ENCODE data around the gene UNC93A.
"Not testable (repeated sequence)": the region's sequence is repeated elsewhere in the genome, so short reads cannot be mapped to it uniquely, and the experiment has no call there.

The UNC93A gene

GRCh38 chr6:167321185-167321584 is 30.1 kb downstream of the UNC93A start:
- H3K4me3 ChIP-seq (ENCODE audit: insufficient read depth, low read length, poor library complexity, severe bottlenecking); H3K9ac ChIP-seq (ENCODE audit: low read length); H4K20me1 ChIP-seq (ENCODE audit: low read depth, low read length); H3K27ac ChIP-seq (ENCODE audit: low read depth, low read length); H3K4me2 ChIP-seq (ENCODE audit: low read depth, low read length, poor library complexity, severe bottlenecking); H3K36me3 ChIP-seq (ENCODE audit: low read length); H3K9me2 ChIP-seq (replicated peaks; ENCODE audit: insufficient read depth, low read length); H3K79me2 ChIP-seq (ENCODE audit: insufficient read depth, low read length); H2AFZ ChIP-seq (ENCODE audit: low read depth, low read length, severe bottlenecking); H3K9me3 ChIP-seq (ENCODE audit: insufficient read depth, low read length); H3F3A ChIP-seq (ENCODE audit: insufficient read depth); H3K27me3 ChIP-seq (ENCODE audit: low read length): not testable (repeated sequence)

- Histone ChIP-seq H3K9me3 (ENCODE audit: insufficient read depth, low read length) (no peaks in the 10 kb centered on the region), H3F3A (ENCODE audit: insufficient read depth) (no peaks in the 10 kb centered on the region), H3K9ac (ENCODE audit: low read length) (no peak overlapping the region), H3K4me2 (ENCODE audit: low read depth, low read length, poor library complexity, severe bottlenecking) (no peak overlapping the region), H2AFZ (ENCODE audit: low read depth, low read length, severe bottlenecking) (no peak overlapping the region), H3K79me2 (ENCODE audit: insufficient read depth, low read length) (no peaks in the 10 kb centered on the region), H3K27ac (ENCODE audit: low read depth, low read length) (no peak overlapping the region), H3K27me3 (ENCODE audit: low read length) (0 out of 2 replicates have a peak, but pooled peaks cover 8% of the 10 kb centered on the region), H3K4me3 (ENCODE audit: insufficient read depth, low read length, poor library complexity, severe bottlenecking) (no peak overlapping the region), H3K36me3 (ENCODE audit: low read length) (no peaks in the 10 kb centered on the region), H3K9me2 (replicated peaks; ENCODE audit: insufficient read depth, low read length) (no peaks in the 10 kb centered on the region), H4K20me1 (ENCODE audit: low read depth, low read length) (no peaks in the 10 kb centered on the region)
- no peak for TF ChIP-seq CTCF (IDR thresholded peaks at IDR 0.05; ENCODE audit: insufficient read depth, low read length, poor library complexity, severe bottlenecking)
- no peak for TF ChIP-seq EZH2phosphoT487 (conservative IDR thresholded peaks at IDR 0.05; ENCODE audit: low read length)
These were observed 32.0 kb downstream of the UNC93A start for GRCh38 chr6:167323111-167323510.

- no peaks in the 10 kb centered on the region for H3K9me2 ChIP-seq (replicated peaks; ENCODE audit: insufficient read depth, low read length)
- no peaks in the 10 kb centered on the region for H3K9me3 ChIP-seq (ENCODE audit: insufficient read depth, low read length)
- no peak overlapping the region for H3K9ac ChIP-seq (ENCODE audit: low read length)
- no peaks in the 10 kb centered on the region for H3K79me2 ChIP-seq (ENCODE audit: insufficient read depth, low read length)
- no peaks in the 10 kb centered on the region for H3F3A ChIP-seq (ENCODE audit: insufficient read depth)
- H3K36me3 ChIP-seq (ENCODE audit: low read length): no peaks in the 10 kb centered on the region
- TF ChIP-seq CTCF (IDR thresholded peaks at IDR 0.05; ENCODE audit: insufficient read depth, low read length, poor library complexity, severe bottlenecking) (no peak), EZH2phosphoT487 (conservative IDR thresholded peaks at IDR 0.05; ENCODE audit: low read length) (no peak)
- H2AFZ ChIP-seq (ENCODE audit: low read depth, low read length, severe bottlenecking): no peak overlapping the region
- 0 out of 2 replicates have a peak, but pooled peaks cover 8% of the 10 kb centered on the region for H3K27me3 ChIP-seq (ENCODE audit: low read length)
- H3K27ac ChIP-seq (ENCODE audit: low read depth, low read length): no peak overlapping the region
- H4K20me1 ChIP-seq (ENCODE audit: low read depth, low read length): no peaks in the 10 kb centered on the region
- no peak overlapping the region for H3K4me3 ChIP-seq (ENCODE audit: insufficient read depth, low read length, poor library complexity, severe bottlenecking)
- no peak overlapping the region for H3K4me2 ChIP-seq (ENCODE audit: low read depth, low read length, poor library complexity, severe bottlenecking)
These were observed 33.0 kb downstream of the UNC93A start for GRCh38 chr6:167324111-167324510.

- Histone ChIP-seq H3K36me3 (ENCODE audit: low read length) (no peaks in the 10 kb centered on the region), H3K9me3 (ENCODE audit: insufficient read depth, low read length) (no peaks in the 10 kb centered on the region), H4K20me1 (ENCODE audit: low read depth, low read length) (no peaks in the 10 kb centered on the region), H3K9ac (ENCODE audit: low read length) (no peak overlapping the region), H3K4me3 (ENCODE audit: insufficient read depth, low read length, poor library complexity, severe bottlenecking) (no peak overlapping the region), H3K9me2 (replicated peaks; ENCODE audit: insufficient read depth, low read length) (no peaks in the 10 kb centered on the region), H3K27ac (ENCODE audit: low read depth, low read length) (no peak overlapping the region), H3F3A (ENCODE audit: insufficient read depth) (no peaks in the 10 kb centered on the region), H3K27me3 (ENCODE audit: low read length) (0 out of 2 replicates have a peak, but pooled peaks cover 8% of the 10 kb centered on the region), H3K79me2 (ENCODE audit: insufficient read depth, low read length) (no peaks in the 10 kb centered on the region), H3K4me2 (ENCODE audit: low read depth, low read length, poor library complexity, severe bottlenecking) (no peak overlapping the region), H2AFZ (ENCODE audit: low read depth, low read length, severe bottlenecking) (no peak overlapping the region)
- TF ChIP-seq EZH2phosphoT487 (conservative IDR thresholded peaks at IDR 0.05; ENCODE audit: low read length): no peak
- TF ChIP-seq CTCF (IDR thresholded peaks at IDR 0.05; ENCODE audit: insufficient read depth, low read length, poor library complexity, severe bottlenecking): no peak
These were observed 34.7 kb downstream of the UNC93A start for GRCh38 chr6:167325766-167326165.

Data from SU-DHL-6 (cell line).